Adipocyte (in vitro differentiated cells): ENCODE results near the gene PCDHGA6.
"Not testable (repeated sequence)": the region's sequence is repeated elsewhere in the genome, so short reads cannot be mapped to it uniquely, and the experiment has no call there.

Experiments used
- DNase-seq: peaks from one replicate; pipeline ENCODE4 v3.0.0-alpha.2; 2015; ENCODE audit warnings: low read depth
- H3K27me3 ChIP-seq: replicated peaks from 2 replicates; pipeline ENCODE4 v1.7.0; 2013; ENCODE audit warnings: mild to moderate bottlenecking, low read length, moderate library complexity; ENCODE audit not compliant: control insufficient read depth, insufficient read depth
- H3K36me3 ChIP-seq: 2 replicates; pipeline ENCODE4 v1.7.0; 2013; ENCODE audit warnings: low read length, mild to moderate bottlenecking, moderate library complexity; ENCODE audit not compliant: control insufficient read depth, insufficient read depth, severe bottlenecking
- H3K4me1 ChIP-seq: 2 replicates; pipeline ENCODE4 v1.7.0; 2013; ENCODE audit warnings: mild to moderate bottlenecking, low read length, moderate library complexity; ENCODE audit not compliant: control insufficient read depth, insufficient read depth
- H3K4me3 ChIP-seq: 2 replicates; pipeline ENCODE4 v1.7.0; 2013; ENCODE audit warnings: mild to moderate bottlenecking, low read length, moderate library complexity
- H3K9ac ChIP-seq: 2 replicates; pipeline ENCODE4 v1.7.0; 2013; ENCODE audit warnings: mild to moderate bottlenecking, low read length, moderate library complexity
- H3K9me3 ChIP-seq: 2 replicates; pipeline ENCODE4 v1.7.0; 2013; ENCODE audit warnings: mild to moderate bottlenecking, low read length, moderate library complexity; ENCODE audit not compliant: control insufficient read depth

Gene PCDHGA6

GRCh38 chr5:141345327-141345726 lies 28.4 kb upstream of the PCDHGA6 start:
- Histone ChIP-seq H3K9ac (no peak overlapping the region), H3K4me1 (no peaks in the 10 kb centered on the region)
- DNase-seq: no peak

GRCh38 chr5:141346017-141346416 lies 27.7 kb upstream of the PCDHGA6 start:
- not testable (repeated sequence) for H3K4me1 ChIP-seq, H3K36me3 ChIP-seq, H3K4me3 ChIP-seq, H3K27me3 ChIP-seq, H3K9ac ChIP-seq, DNase-seq
- peaks cover 40% of the 10 kb centered on the region for H3K9me3 ChIP-seq

More at GRCh38 chr5:141345327-141345726, 28.4 kb upstream of the PCDHGA6 start:
- H3K9me3 ChIP-seq: peaks cover 34% of the 10 kb centered on the region
- peaks cover 4% of the 10 kb centered on the region for H3K27me3 ChIP-seq
- H3K4me3 ChIP-seq: no peak overlapping the region
- no peaks in the 10 kb centered on the region for H3K36me3 ChIP-seq

GRCh38 chr5:141349917-141350619 lies 23.6 kb upstream of the PCDHGA6 start, which contains the start of gene PCDHGB1:
TSS of gene PCDHGB1 (plus strand) at chr5:141350099. CDS start at chr5:141350261, 162 bp downstream.
- no peaks in the 10 kb centered on the region for H3K36me3 ChIP-seq
- H3K9ac ChIP-seq: no peak within 1 kb of the TSS
- peaks cover 29% of the 10 kb centered on the region for H3K9me3 ChIP-seq
- DNase-seq: peak; percentile 65
- no peaks in the 10 kb centered on the region for H3K4me1 ChIP-seq
- H3K4me3 ChIP-seq: peak within 1 kb of the TSS; percentile 77
- peaks cover 4% of the 10 kb centered on the region for H3K27me3 ChIP-seq

GRCh38 chr5:141351591-141351990 lies 22.1 kb upstream of the PCDHGA6 start:
- Histone ChIP-seq H3K4me3 (no peak overlapping the region), H3K27me3 (peaks cover 4% of the 10 kb centered on the region), H3K9ac (no peak overlapping the region), H3K36me3 (no peaks in the 10 kb centered on the region), H3K4me1 (no peaks in the 10 kb centered on the region), H3K9me3 (peaks cover 37% of the 10 kb centered on the region)
- no peak for DNase-seq

GRCh38 chr5:141354900-141355469 lies 18.7 kb upstream of the PCDHGA6 start, which contains the start of gene PCDHGA4:
TSS of gene PCDHGA4 (plus strand) at chr5:141355021. CDS start at chr5:141355108, 87 bp downstream.
- Histone ChIP-seq H3K4me1 (no peaks in the 10 kb centered on the region), H3K36me3 (no peaks in the 10 kb centered on the region), H3K9me3 (peaks cover 63% of the 10 kb centered on the region), H3K4me3 (peak within 1 kb of the TSS; percentile 79), H3K27me3 (peaks cover 4% of the 10 kb centered on the region), H3K9ac (peak within 1 kb of the TSS; percentile 80)
- peak; percentile 20 for DNase-seq

- H3K9me3 ChIP-seq: peaks cover 63% of the 10 kb centered on the region
- no peaks in the 10 kb centered on the region for H3K4me1 ChIP-seq
- H3K9ac ChIP-seq: no peak overlapping the region
- no peak for DNase-seq
- H3K36me3 ChIP-seq: no peaks in the 10 kb centered on the region
- H3K27me3 ChIP-seq: peaks cover 4% of the 10 kb centered on the region
- H3K4me3 ChIP-seq: peak overlapping the region; percentile 79
Observed at GRCh38 chr5:141355641-141356040, 18.1 kb upstream of the PCDHGA6 start.

- no peak for DNase-seq
- Histone ChIP-seq H3K9me3 (peaks cover 63% of the 10 kb centered on the region), H3K27me3 (peaks cover 4% of the 10 kb centered on the region), H3K36me3 (no peaks in the 10 kb centered on the region), H3K9ac (no peak overlapping the region), H3K4me3 (peak overlapping the region; percentile 79), H3K4me1 (no peaks in the 10 kb centered on the region)
Observed at GRCh38 chr5:141356133-141356532, 17.6 kb upstream of the PCDHGA6 start.

- H3K27me3 ChIP-seq: peaks cover 4% of the 10 kb centered on the region
- peak overlapping the region; percentile 58 for H3K4me3 ChIP-seq
- H3K4me1 ChIP-seq: no peaks in the 10 kb centered on the region
- H3K9me3 ChIP-seq: peaks cover 66% of the 10 kb centered on the region
- no peaks in the 10 kb centered on the region for H3K36me3 ChIP-seq
- no peak overlapping the region for H3K9ac ChIP-seq
- no peak for DNase-seq
Observed at GRCh38 chr5:141356950-141357349, 16.7 kb upstream of the PCDHGA6 start.

GRCh38 chr5:141359790-141360426 lies 13.8 kb upstream of the PCDHGA6 start, which contains the start of gene PCDHGB2:
TSS of gene PCDHGB2 (plus strand) at chr5:141359994. CDS start at chr5:141360136, 142 bp downstream.
- H3K4me1 ChIP-seq: no peaks in the 10 kb centered on the region
- peak within 1 kb of the TSS; percentile 78 for H3K4me3 ChIP-seq
- peak; percentile 37 for DNase-seq
- no peaks in the 10 kb centered on the region for H3K36me3 ChIP-seq
- peak within 1 kb of the TSS; percentile 54 for H3K9ac ChIP-seq
- peaks cover 89% of the 10 kb centered on the region for H3K9me3 ChIP-seq
- peaks cover 6% of the 10 kb centered on the region for H3K27me3 ChIP-seq

- Histone ChIP-seq H3K27me3 (peaks cover 8% of the 10 kb centered on the region), H3K9me3 (peaks cover 92% of the 10 kb centered on the region), H3K9ac (no peak overlapping the region), H3K4me3 (peak overlapping the region; percentile 78), H3K36me3 (no peaks in the 10 kb centered on the region), H3K4me1 (no peaks in the 10 kb centered on the region)
- DNase-seq: no peak
Observed at GRCh38 chr5:141360685-141361084, 13.0 kb upstream of the PCDHGA6 start.

GRCh38 chr5:141362719-141363118 lies 11.0 kb upstream of the PCDHGA6 start:
- no peak for DNase-seq
- Histone ChIP-seq H3K9me3 (peaks cover 87% of the 10 kb centered on the region), H3K4me3 (no peak overlapping the region), H3K36me3 (no peaks in the 10 kb centered on the region), H3K9ac (no peak overlapping the region), H3K27me3 (peaks cover 16% of the 10 kb centered on the region), H3K4me1 (no peaks in the 10 kb centered on the region)
